ENCODE results near the gene CCL4. TPM values are rescaled to one million over a fixed set of nuclear protein-coding genes. Genes with fewer than 3 reads are reported as not detected.
A peak's percentile ranks its signal among the peaks of the same experiment; 100 is the strongest.
"Not testable (repeated sequence)": the region's sequence is repeated elsewhere in the genome, so short reads cannot be mapped to it uniquely, and the experiment has no call there.

CCL4 gene
- 6.9 and 7.6 TPM in 2 replicates for total RNA-seq (2014; rRNA removed; shearing (Covaris generic); ENCODE audit: low replicate concordance)

DNA sequence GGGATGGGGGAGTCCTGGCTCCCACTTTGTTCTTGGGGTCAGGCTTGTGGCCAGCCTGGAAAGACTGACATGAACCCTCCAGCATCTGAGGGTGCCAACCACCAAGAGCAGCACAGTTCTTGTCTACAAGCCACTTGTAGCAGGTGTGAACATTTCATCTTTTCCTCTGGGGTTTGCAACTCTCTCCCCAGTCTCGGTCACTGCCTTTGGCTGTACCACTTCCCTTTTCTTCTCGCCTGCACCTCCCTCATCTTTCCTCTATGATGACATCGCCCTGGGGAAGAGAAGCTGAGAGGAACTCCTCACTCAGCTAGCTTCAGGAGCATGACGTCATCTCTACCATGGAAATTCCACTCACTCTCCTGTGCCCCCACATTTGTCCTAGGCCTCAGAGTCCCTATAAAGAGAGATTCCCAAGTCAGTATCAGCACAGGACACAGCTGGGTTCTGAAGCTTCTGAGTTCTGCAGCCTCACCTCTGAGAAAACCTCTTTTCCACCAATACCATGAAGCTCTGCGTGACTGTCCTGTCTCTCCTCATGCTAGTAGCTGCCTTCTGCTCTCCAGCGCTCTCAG is at the start of gene CCL4:
Gene CCL4 (plus strand): TSS at position 427 of the 575 bp plus-strand sequence. CDS start 79 bp downstream, at position 506.
- H3K4me3 ChIP-seq (ENCODE audit: low read length): peak within 1 kb of the TSS; percentile 33
- not testable (repeated sequence) for H3K9me3 ChIP-seq (ENCODE audit: low read length); H3K36me3 ChIP-seq (ENCODE audit: insufficient read depth, low read length); H3K27me3 ChIP-seq (ENCODE audit: low read length); H4K20me1 ChIP-seq (ENCODE audit: insufficient read depth, low read depth, low read length); H3K9me2 ChIP-seq (replicated peaks; ENCODE audit: insufficient read depth, low read length); H3K79me2 ChIP-seq (ENCODE audit: low read length); H2AFZ ChIP-seq (ENCODE audit: low read length)
- H3K4me2 ChIP-seq (ENCODE audit: low read depth, low read length, poor library complexity, severe bottlenecking): peak within 1 kb of the TSS; percentile 63
- peaks cover 41% of the 10 kb centered on the region for H3K4me1 ChIP-seq (ENCODE audit: low read length)
- H3K27ac ChIP-seq (ENCODE audit: low read length): peak within 1 kb of the TSS; percentile 70
- H3K9ac ChIP-seq (ENCODE audit: low read length): peak within 1 kb of the TSS; percentile 36; the same call in 1 of the 2 replicates
- peak; percentile 77 for DNase-seq

DNA sequence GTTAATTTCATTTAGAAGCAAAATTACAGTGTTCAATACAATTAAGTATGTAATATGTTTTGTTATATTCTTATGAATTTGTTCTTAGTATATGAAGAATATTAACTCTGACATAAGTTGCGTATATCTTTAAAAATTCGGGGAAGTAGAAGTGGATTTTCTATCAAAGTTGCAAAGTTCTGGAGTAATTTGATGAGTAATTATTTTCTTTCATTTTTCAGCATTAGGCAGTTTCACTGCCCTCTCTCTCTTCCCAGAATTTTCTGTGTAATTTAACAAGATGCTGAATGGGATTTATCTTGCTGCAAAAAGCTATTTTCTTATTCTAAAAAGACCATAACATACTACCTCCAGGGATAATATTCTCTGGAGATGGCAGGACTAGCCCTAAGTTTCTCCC is 48.5 kb upstream of the CCL4 start:
- H3K79me2 ChIP-seq (ENCODE audit: low read length): no peaks in the 10 kb centered on the region
- no peak overlapping the region for H3K4me3 ChIP-seq (ENCODE audit: low read length)
- no peaks in the 10 kb centered on the region for H3K9me3 ChIP-seq (ENCODE audit: low read length)
- H2AFZ ChIP-seq (ENCODE audit: low read length): no peak overlapping the region
- DNase-seq: no peak
- H3K9ac ChIP-seq (ENCODE audit: low read length): no peak overlapping the region
- no peaks in the 10 kb centered on the region for H4K20me1 ChIP-seq (ENCODE audit: insufficient read depth, low read depth, low read length)
- no peaks in the 10 kb centered on the region for H3K9me2 ChIP-seq (replicated peaks; ENCODE audit: insufficient read depth, low read length)
- H3K27ac ChIP-seq (ENCODE audit: low read length): no peak overlapping the region
- no peaks in the 10 kb centered on the region for H3K27me3 ChIP-seq (ENCODE audit: low read length)
- H3K4me2 ChIP-seq (ENCODE audit: low read depth, low read length, poor library complexity, severe bottlenecking): no peak overlapping the region
- H3K36me3 ChIP-seq (ENCODE audit: insufficient read depth, low read length): no peaks in the 10 kb centered on the region
- H3K4me1 ChIP-seq (ENCODE audit: low read length): no peaks in the 10 kb centered on the region

DNA sequence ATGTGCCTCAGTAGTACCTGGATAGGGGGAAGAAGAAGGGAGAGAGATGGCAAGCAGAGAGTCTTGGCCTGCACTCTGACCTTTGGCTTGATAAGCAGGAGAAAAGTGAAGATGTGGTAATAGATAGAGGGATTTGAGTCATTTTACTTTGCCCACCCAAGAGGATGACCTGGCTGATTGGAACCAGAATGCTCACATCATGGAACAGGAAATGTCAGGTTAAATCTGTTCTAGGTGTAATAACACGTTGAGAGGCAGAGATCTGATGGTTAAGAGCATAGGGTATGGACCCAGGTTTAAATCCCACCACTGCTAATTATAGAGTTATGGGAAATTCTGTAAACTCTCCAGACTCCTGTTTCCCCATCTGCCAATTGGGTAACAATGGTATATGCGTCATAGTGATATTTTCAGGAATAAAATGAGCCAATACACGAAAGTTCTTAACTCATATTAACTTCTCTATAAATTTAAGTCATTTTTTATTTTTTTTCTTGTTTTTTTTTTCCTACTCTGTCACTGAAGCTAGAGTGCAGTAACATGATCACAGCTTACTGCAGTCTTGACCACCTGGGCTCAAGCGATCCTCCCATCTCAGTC is 47.6 kb upstream of the CCL4 start:
- H3K9ac ChIP-seq (ENCODE audit: low read length): no peak overlapping the region
- H3K4me3 ChIP-seq (ENCODE audit: low read length): no peak overlapping the region
- H3K4me2 ChIP-seq (ENCODE audit: low read depth, low read length, poor library complexity, severe bottlenecking): no peak overlapping the region
- no peaks in the 10 kb centered on the region for H3K36me3 ChIP-seq (ENCODE audit: insufficient read depth, low read length)
- H3K27me3 ChIP-seq (ENCODE audit: low read length): no peaks in the 10 kb centered on the region
- H3K27ac ChIP-seq (ENCODE audit: low read length): no peak overlapping the region
- no peak for DNase-seq
- no peaks in the 10 kb centered on the region for H3K9me2 ChIP-seq (replicated peaks; ENCODE audit: insufficient read depth, low read length)
- H3K79me2 ChIP-seq (ENCODE audit: low read length): no peaks in the 10 kb centered on the region
- no peaks in the 10 kb centered on the region for H3K9me3 ChIP-seq (ENCODE audit: low read length)
- H4K20me1 ChIP-seq (ENCODE audit: insufficient read depth, low read depth, low read length): no peaks in the 10 kb centered on the region
- H2AFZ ChIP-seq (ENCODE audit: low read length): no peak overlapping the region
- H3K4me1 ChIP-seq (ENCODE audit: low read length): no peaks in the 10 kb centered on the region

DNA sequence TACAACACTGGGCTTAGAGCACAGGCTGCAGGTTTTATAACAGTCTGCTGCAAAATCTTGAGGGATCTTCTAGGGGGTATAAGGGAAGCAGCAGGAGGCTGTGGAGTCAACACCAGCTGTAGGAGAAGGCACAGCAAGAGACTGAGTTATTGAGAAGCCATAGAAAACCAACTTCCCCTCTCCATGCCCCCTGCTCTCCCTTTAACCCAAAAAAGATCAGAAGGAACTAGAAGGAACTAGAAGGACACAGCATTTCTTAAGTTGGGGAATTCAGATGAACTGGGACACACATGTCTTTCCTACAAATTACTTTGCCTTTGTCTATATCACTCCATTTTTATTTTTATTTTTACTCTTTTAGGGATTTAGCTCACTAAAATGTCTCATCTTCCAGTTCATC is 45.7 kb upstream of the CCL4 start:
- Histone ChIP-seq H3K4me1 (ENCODE audit: low read length) (no peaks in the 10 kb centered on the region), H3K36me3 (ENCODE audit: insufficient read depth, low read length) (no peaks in the 10 kb centered on the region)

DNA sequence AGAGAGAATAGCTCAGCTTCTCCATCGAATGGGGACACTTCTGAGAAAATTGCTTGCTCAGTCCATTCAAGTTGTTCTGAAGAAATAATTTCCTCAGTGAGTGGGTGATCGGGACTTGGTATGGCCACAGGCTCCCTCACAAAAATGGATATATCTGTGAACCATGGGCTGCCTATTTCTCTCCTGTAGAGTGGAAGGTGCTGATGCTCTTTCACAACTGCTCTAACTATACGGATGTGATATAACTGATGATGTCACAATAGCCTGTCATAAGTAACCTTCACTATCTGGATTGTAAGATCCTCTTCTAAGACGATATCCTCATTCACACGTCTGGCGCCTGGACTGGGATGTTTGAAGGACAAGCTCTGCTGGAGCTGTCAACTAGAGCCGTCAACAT is 44.2 kb upstream of the CCL4 start:
- H3K9me3 ChIP-seq (ENCODE audit: low read length): no peaks in the 10 kb centered on the region

More for the DNA sequence above, 45.7 kb upstream of the CCL4 start:
- Histone ChIP-seq H2AFZ (ENCODE audit: low read length) (no peak overlapping the region), H4K20me1 (ENCODE audit: insufficient read depth, low read depth, low read length) (no peaks in the 10 kb centered on the region), H3K79me2 (ENCODE audit: low read length) (no peaks in the 10 kb centered on the region), H3K27ac (ENCODE audit: low read length) (no peak overlapping the region), H3K4me2 (ENCODE audit: low read depth, low read length, poor library complexity, severe bottlenecking) (no peak overlapping the region), H3K9me3 (ENCODE audit: low read length) (no peaks in the 10 kb centered on the region), H3K4me3 (ENCODE audit: low read length) (no peak overlapping the region), H3K9ac (ENCODE audit: low read length) (no peak overlapping the region), H3K27me3 (ENCODE audit: low read length) (no peaks in the 10 kb centered on the region; the same call in 1 of the 2 replicates), H3K9me2 (replicated peaks; ENCODE audit: insufficient read depth, low read length) (no peaks in the 10 kb centered on the region)
- no peak for DNase-seq

DNA sequence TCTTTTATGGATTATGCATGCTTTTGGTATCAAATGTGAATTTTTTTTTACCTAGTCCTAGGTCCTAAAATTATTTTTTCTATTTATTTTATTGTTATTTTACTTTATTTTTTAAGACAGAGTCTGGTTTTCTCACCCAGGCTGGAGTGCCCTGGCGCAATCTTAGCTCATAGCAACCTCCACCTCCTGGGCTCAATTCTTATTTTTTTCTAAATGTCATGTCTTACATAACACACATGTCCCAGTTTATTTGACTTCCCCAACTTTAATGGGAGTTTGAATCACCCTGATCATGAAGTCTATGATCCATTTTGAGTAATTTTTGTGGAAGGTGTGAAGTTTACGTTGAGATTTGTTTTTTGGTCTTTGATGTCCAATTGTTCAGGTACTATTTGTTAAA is 42.8 kb upstream of the CCL4 start:
- no peaks in the 10 kb centered on the region for H3K4me1 ChIP-seq (ENCODE audit: low read length)
- no peak for DNase-seq
- H3K4me2 ChIP-seq (ENCODE audit: low read depth, low read length, poor library complexity, severe bottlenecking): no peak overlapping the region
- H3K79me2 ChIP-seq (ENCODE audit: low read length): no peaks in the 10 kb centered on the region
- H3K4me3 ChIP-seq (ENCODE audit: low read length): no peak overlapping the region
- no peak overlapping the region for H2AFZ ChIP-seq (ENCODE audit: low read length)
- no peaks in the 10 kb centered on the region for H3K9me3 ChIP-seq (ENCODE audit: low read length)
- peaks cover 2% of the 10 kb centered on the region; the same call in 1 of the 2 replicates for H3K27me3 ChIP-seq (ENCODE audit: low read length)
- H3K36me3 ChIP-seq (ENCODE audit: insufficient read depth, low read length): no peaks in the 10 kb centered on the region
- no peaks in the 10 kb centered on the region for H3K9me2 ChIP-seq (replicated peaks; ENCODE audit: insufficient read depth, low read length)
- H3K9ac ChIP-seq (ENCODE audit: low read length): no peak overlapping the region
- H3K27ac ChIP-seq (ENCODE audit: low read length): no peak overlapping the region
- no peaks in the 10 kb centered on the region for H4K20me1 ChIP-seq (ENCODE audit: insufficient read depth, low read depth, low read length)

More for the DNA sequence above, 44.2 kb upstream of the CCL4 start:
- Histone ChIP-seq H3K4me1 (ENCODE audit: low read length) (no peaks in the 10 kb centered on the region), H3K27ac (ENCODE audit: low read length) (no peak overlapping the region), H3K36me3 (ENCODE audit: insufficient read depth, low read length) (no peaks in the 10 kb centered on the region), H3K79me2 (ENCODE audit: low read length) (no peaks in the 10 kb centered on the region), H3K9me2 (replicated peaks; ENCODE audit: insufficient read depth, low read length) (no peaks in the 10 kb centered on the region), H3K27me3 (ENCODE audit: low read length) (peaks cover 2% of the 10 kb centered on the region; the same call in 1 of the 2 replicates), H2AFZ (ENCODE audit: low read length) (no peak overlapping the region), H3K9ac (ENCODE audit: low read length) (no peak overlapping the region), H4K20me1 (ENCODE audit: insufficient read depth, low read depth, low read length) (no peaks in the 10 kb centered on the region), H3K4me2 (ENCODE audit: low read depth, low read length, poor library complexity, severe bottlenecking) (no peak overlapping the region), H3K4me3 (ENCODE audit: low read length) (no peak overlapping the region)
- no peak for DNase-seq

DNA sequence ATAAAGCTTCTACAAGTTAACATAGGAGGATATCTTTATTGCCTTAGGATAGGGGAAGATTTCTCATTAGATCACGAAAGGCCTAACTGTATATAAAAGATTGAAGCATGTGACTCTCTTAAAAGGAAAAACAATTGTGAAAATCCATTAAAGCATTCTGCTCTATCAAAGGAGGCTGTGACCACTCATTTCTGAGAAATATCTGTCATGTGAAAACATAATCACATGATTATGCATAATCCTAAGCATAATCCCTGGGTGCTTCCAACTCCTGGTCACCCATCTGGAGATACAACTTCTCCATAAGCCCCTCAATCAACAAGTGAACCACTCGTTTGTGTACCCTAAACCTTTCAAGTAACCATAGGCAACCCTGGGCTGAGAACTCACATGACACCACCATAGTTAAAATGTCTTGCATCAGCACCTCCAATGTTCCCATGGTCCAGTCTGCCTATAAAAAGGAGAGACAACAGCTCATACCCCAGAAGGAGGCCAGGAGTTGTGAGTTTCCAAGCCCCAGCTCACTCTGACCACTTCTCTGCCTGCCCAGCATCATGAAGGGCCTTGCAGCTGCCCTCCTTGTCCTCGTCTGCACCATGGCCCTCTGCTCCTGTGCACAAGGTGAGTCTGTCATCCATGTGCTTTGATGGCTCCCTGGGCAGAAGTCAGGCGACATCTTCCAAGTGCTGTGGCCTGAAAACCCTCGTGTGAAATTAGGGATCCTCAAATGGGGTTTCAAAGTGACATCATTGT is 39.7 kb upstream of the CCL4 start, which contains the start of gene CCL18:
Gene CCL18 (plus strand): TSS at position 487 of the 756 bp plus-strand sequence. CDS start 71 bp downstream, at position 558.
- no peaks in the 10 kb centered on the region for H3K9me2 ChIP-seq (replicated peaks; ENCODE audit: insufficient read depth, low read length)
- H3K27ac ChIP-seq (ENCODE audit: low read length): no peak within 1 kb of the TSS
- no peak within 1 kb of the TSS for H3K9ac ChIP-seq (ENCODE audit: low read length)
- H3K4me3 ChIP-seq (ENCODE audit: low read length): no peak within 1 kb of the TSS
- no peaks in the 10 kb centered on the region for H4K20me1 ChIP-seq (ENCODE audit: insufficient read depth, low read depth, low read length)
- no peaks in the 10 kb centered on the region for H3K79me2 ChIP-seq (ENCODE audit: low read length)
- no peaks in the 10 kb centered on the region for H3K4me1 ChIP-seq (ENCODE audit: low read length)
- DNase-seq: no peak
- no peaks in the 10 kb centered on the region for H3K9me3 ChIP-seq (ENCODE audit: low read length)
- H3K27me3 ChIP-seq (ENCODE audit: low read length): peaks cover 2% of the 10 kb centered on the region; the same call in 1 of the 2 replicates
- no peak within 1 kb of the TSS for H2AFZ ChIP-seq (ENCODE audit: low read length)
- no peaks in the 10 kb centered on the region for H3K36me3 ChIP-seq (ENCODE audit: insufficient read depth, low read length)
- no peak within 1 kb of the TSS for H3K4me2 ChIP-seq (ENCODE audit: low read depth, low read length, poor library complexity, severe bottlenecking)

DNA sequence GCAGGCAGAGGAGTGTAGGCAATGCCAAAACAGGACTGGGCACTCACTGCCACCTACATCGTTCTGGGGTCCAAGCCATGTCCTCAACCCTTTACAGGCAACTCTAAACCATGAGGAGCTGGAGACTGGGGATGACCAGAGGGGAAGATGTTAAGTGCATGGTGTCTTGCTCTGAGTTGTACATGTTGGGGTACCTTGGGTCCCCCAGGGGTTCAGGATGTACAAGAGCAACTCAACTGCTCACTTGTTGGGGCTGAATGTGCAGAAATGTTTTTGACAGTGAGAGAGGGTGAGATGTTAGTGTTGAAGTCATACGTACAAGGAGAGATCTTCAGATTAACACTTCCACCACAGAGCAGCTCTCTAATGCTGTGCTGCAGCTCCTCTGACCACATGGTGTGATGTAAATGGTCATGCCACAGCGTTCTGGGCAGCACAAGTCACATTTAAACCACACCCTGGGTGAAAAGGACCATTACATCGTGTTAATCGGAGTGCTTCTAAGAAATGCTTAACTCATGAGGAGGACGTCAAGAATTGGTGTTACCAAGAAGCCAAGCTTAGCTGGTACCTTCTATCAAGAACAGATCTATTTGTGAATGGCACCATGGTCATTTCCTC is 37.2 kb upstream of the CCL4 start:
- Histone ChIP-seq H3K4me3 (ENCODE audit: low read length) (no peak overlapping the region), H3K4me1 (ENCODE audit: low read length) (no peaks in the 10 kb centered on the region), H3K27ac (ENCODE audit: low read length) (no peak overlapping the region), H3K4me2 (ENCODE audit: low read depth, low read length, poor library complexity, severe bottlenecking) (no peak overlapping the region), H3K36me3 (ENCODE audit: insufficient read depth, low read length) (no peaks in the 10 kb centered on the region), H3K9me3 (ENCODE audit: low read length) (no peaks in the 10 kb centered on the region), H3K79me2 (ENCODE audit: low read length) (no peaks in the 10 kb centered on the region), H3K9ac (ENCODE audit: low read length) (no peak overlapping the region), H3K9me2 (replicated peaks; ENCODE audit: insufficient read depth, low read length) (no peaks in the 10 kb centered on the region), H2AFZ (ENCODE audit: low read length) (no peak overlapping the region), H4K20me1 (ENCODE audit: insufficient read depth, low read depth, low read length) (no peaks in the 10 kb centered on the region), H3K27me3 (ENCODE audit: low read length) (peaks cover 2% of the 10 kb centered on the region; the same call in 1 of the 2 replicates)
- no peak for DNase-seq
